Nephron (organoid): Measurements from ENCODE around the gene ABHD12.

Experiments used
- H3K27ac Mint-ChIP-seq, 3 experiments: 2 replicates each; pipeline ENCODE4 v1.8.0; 2020; ENCODE audit warnings: mixed read lengths in 3 of 3, mild to moderate bottlenecking in 2 of 3, moderate library complexity in 1 of 3
- H3K27me3 Mint-ChIP-seq: 2 replicates; pipeline ENCODE4 v1.8.0; 2021; ENCODE audit warnings: low read depth, mild to moderate bottlenecking, moderate library complexity, mixed read lengths
- H3K36me3 Mint-ChIP-seq: 2 replicates; pipeline ENCODE4 v1.8.0; 2020; ENCODE audit warnings: low read depth, mixed read lengths
- H3K4me1 Mint-ChIP-seq: 2 replicates; pipeline ENCODE4 v1.8.0; 2020; ENCODE audit warnings: mixed read lengths
- H3K4me3 Mint-ChIP-seq, 3 experiments: 2 replicates each; pipeline ENCODE4 v1.8.0; 2020; ENCODE audit warnings: mild to moderate bottlenecking in 3 of 3, mixed read lengths in 3 of 3, moderate library complexity in 2 of 3
- H3K9me3 Mint-ChIP-seq: 2 replicates; pipeline ENCODE4 v1.8.0; 2020; ENCODE audit warnings: mixed read lengths
- CTCF ChIP-seq, 3 experiments: fragments of 200-600 bp; sonication (generic); IDR thresholded peaks; one replicate each; pipeline ENCODE4 v1.5.0; 2021; ENCODE audit warnings: antibody characterized with exemption in 3 of 3; ENCODE audit not compliant: unreplicated experiment in 3 of 3

The ABHD12 gene

GRCh38 chr20:25421102-25421501 lies 30.5 kb upstream of the ABHD12 start:
- Mint-ChIP-seq H3K9me3 (no peaks in the 10 kb centered on the region), H3K27me3 (no peaks in the 10 kb centered on the region), H3K27ac (no peak overlapping the region), H3K4me1 (no peaks in the 10 kb centered on the region), H3K36me3 (peaks cover 35% of the 10 kb centered on the region), H3K4me3 (no peak overlapping the region)
- no peak for TF ChIP-seq CTCF (IDR thresholded peaks at IDR 0.05; ENCODE audit: unreplicated experiment in 3 of 3)

- TF ChIP-seq CTCF (IDR thresholded peaks at IDR 0.05; ENCODE audit: unreplicated experiment in 3 of 3), result no peak
- H3K9me3 Mint-ChIP-seq, result no peaks in the 10 kb centered on the region
- H3K4me1 Mint-ChIP-seq, result no peaks in the 10 kb centered on the region
Observed at GRCh38 chr20:25418776-25419175, 28.1 kb upstream of the ABHD12 start.

GRCh38 chr20:25408890-25409289 lies 18.3 kb upstream of the ABHD12 start:
- H3K4me3 Mint-ChIP-seq, result peak overlapping the region; percentile 16 to 95 (median 94)
- H3K27me3 Mint-ChIP-seq, result no peaks in the 10 kb centered on the region
- H3K27ac Mint-ChIP-seq, result no peak overlapping the region

More at GRCh38 chr20:25418776-25419175, 28.1 kb upstream of the ABHD12 start:
- H3K4me3 Mint-ChIP-seq, result no peak overlapping the region
- peaks cover 25% of the 10 kb centered on the region for H3K36me3 Mint-ChIP-seq
- no peak overlapping the region for H3K27ac Mint-ChIP-seq
- H3K27me3 Mint-ChIP-seq, result no peaks in the 10 kb centered on the region

GRCh38 chr20:25408170-25408547 lies 17.5 kb upstream of the ABHD12 start:
- H3K27ac Mint-ChIP-seq, result peak overlapping the region; percentile 78 to 90 (median 89)
- TF ChIP-seq CTCF (IDR thresholded peaks at IDR 0.05; ENCODE audit: unreplicated experiment in 3 of 3), result no peak
- peaks cover 12% of the 10 kb centered on the region for H3K9me3 Mint-ChIP-seq
- no peaks in the 10 kb centered on the region for H3K27me3 Mint-ChIP-seq
- H3K36me3 Mint-ChIP-seq, result peaks cover 8% of the 10 kb centered on the region
- peak overlapping the region; percentile 94 to 96 (median 95) for H3K4me3 Mint-ChIP-seq
- peaks cover 21% of the 10 kb centered on the region for H3K4me1 Mint-ChIP-seq

More at GRCh38 chr20:25408890-25409289, 18.3 kb upstream of the ABHD12 start:
- Mint-ChIP-seq H3K36me3 (peaks cover 7% of the 10 kb centered on the region), H3K4me1 (peaks cover 21% of the 10 kb centered on the region), H3K9me3 (peaks cover 7% of the 10 kb centered on the region)
- no peak for TF ChIP-seq CTCF (IDR thresholded peaks at IDR 0.05; ENCODE audit: unreplicated experiment in 3 of 3)

- Mint-ChIP-seq H3K9me3 (peaks cover 17% of the 10 kb centered on the region), H3K36me3 (peaks cover 9% of the 10 kb centered on the region), H3K27ac (peak within 1 kb of the TSS; percentile 78 to 90 (median 89))
Observed at GRCh38 chr20:25407311-25408169, 16.9 kb upstream of the ABHD12 start, which contains the start of gene GINS1. Gene GINS1, plus strand, starts transcription at chr20:25407673. Its CDS starts 148 bp downstream, at chr20:25407821.

More at GRCh38 chr20:25407311-25408169, 16.9 kb upstream of the ABHD12 start, which contains the start of gene GINS1:
- TF ChIP-seq CTCF (IDR thresholded peaks at IDR 0.05; ENCODE audit: unreplicated experiment in 3 of 3), result no peak
- Mint-ChIP-seq H3K4me3 (peak within 1 kb of the TSS; percentile 94 to 96 (median 95)), H3K27me3 (no peaks in the 10 kb centered on the region), H3K4me1 (peaks cover 21% of the 10 kb centered on the region)
